HG02798 (cell line): ENCODE measurements around the gene MRPL34.
A peak's percentile ranks its signal among the peaks of the same experiment; 100 is the strongest.
"Not testable (repeated sequence)": the region's sequence is repeated elsewhere in the genome, so short reads cannot be mapped to it uniquely, and the experiment has no call there.

Experiments
- ATAC-seq: cut with Tn5 transposase; IDR thresholded peaks from one replicate; pipeline ENCODE4 v1.9.1; 2021; ENCODE audit warnings: mild to moderate bottlenecking; ENCODE audit not compliant: unreplicated experiment, poor library complexity

Gene MRPL34

GRCh38 chr19:17305517-17306284, at the start of gene MRPL34:
Gene MRPL34 (plus strand): TSS chr19:17305872. CDS start chr19:17305893, 21 bp downstream.
- ATAC-seq = peak; percentile 75

- ATAC-seq = no peak
These were observed 49.5 kb upstream of the MRPL34 start for GRCh38 chr19:17256130-17256529.

GRCh38 chr19:17259118-17259780, 46.4 kb upstream of the MRPL34 start:
- no peak for ATAC-seq

- ATAC-seq = no peak
These were observed 45.7 kb upstream of the MRPL34 start for GRCh38 chr19:17259934-17260333.

- peak; percentile 85 for ATAC-seq
These were observed 44.8 kb upstream of the MRPL34 start for GRCh38 chr19:17260842-17261325.

GRCh38 chr19:17262557-17262956, 43.1 kb upstream of the MRPL34 start:
- ATAC-seq = no peak

GRCh38 chr19:17263712-17264640, 41.7 kb upstream of the MRPL34 start:
- no peak for ATAC-seq

- no peak for ATAC-seq
These were observed 41.1 kb upstream of the MRPL34 start, which contains the start of gene USHBP1 for GRCh38 chr19:17264641-17264979. Gene USHBP1 (minus strand): TSS chr19:17264745. CDS start chr19:17264299, 446 bp downstream.

- no peak for ATAC-seq
These were observed 39.6 kb upstream of the MRPL34 start for GRCh38 chr19:17266026-17266425.

GRCh38 chr19:17266589-17266974, 39.1 kb upstream of the MRPL34 start:
- ATAC-seq = no peak

GRCh38 chr19:17266975-17267788, 38.5 kb upstream of the MRPL34 start, which contains the start of gene BABAM1:
Gene BABAM1 (plus strand): TSS chr19:17267443. CDS start chr19:17268807, 1,364 bp downstream.
- ATAC-seq = peak; percentile 94

GRCh38 chr19:17268754-17269153, 36.9 kb upstream of the MRPL34 start:
- ATAC-seq = no peak

- not testable (repeated sequence) for ATAC-seq
These were observed 30.8 kb upstream of the MRPL34 start for GRCh38 chr19:17274892-17275291.

GRCh38 chr19:17275441-17276175, 30.1 kb upstream of the MRPL34 start:
- no peak for ATAC-seq

GRCh38 chr19:17279436-17279835, 26.2 kb upstream of the MRPL34 start:
- no peak for ATAC-seq

- peak; percentile 36 for ATAC-seq
These were observed 24.0 kb upstream of the MRPL34 start, which contains the start of gene ANKLE1 for GRCh38 chr19:17281391-17282304. Gene ANKLE1 (plus strand): TSS chr19:17281901. CDS start chr19:17281921, 20 bp downstream.

GRCh38 chr19:17282488-17283125, 23.1 kb upstream of the MRPL34 start:
- peak; percentile 75 for ATAC-seq
